ENCODE data around the gene VAX1.

Gene VAX1

GRCh38 chr10:117134056-117134305 lies 4.1 kb downstream of the VAX1 start:
- Mint-ChIP-seq H3K27ac (no peak overlapping the region), H3K4me1 (peaks cover 46% of the 10 kb centered on the region), H3K4me3 (peak overlapping the region; percentile 82), H3K27me3 (ENCODE audit: low read depth, poor library complexity) (peaks cover 100% of the 10 kb centered on the region), H3K9me3 (no peaks in the 10 kb centered on the region), H3K36me3 (ENCODE audit: low read depth) (no peaks in the 10 kb centered on the region)
- DNase-seq = no peak
- TF ChIP-seq, protein P1, sequence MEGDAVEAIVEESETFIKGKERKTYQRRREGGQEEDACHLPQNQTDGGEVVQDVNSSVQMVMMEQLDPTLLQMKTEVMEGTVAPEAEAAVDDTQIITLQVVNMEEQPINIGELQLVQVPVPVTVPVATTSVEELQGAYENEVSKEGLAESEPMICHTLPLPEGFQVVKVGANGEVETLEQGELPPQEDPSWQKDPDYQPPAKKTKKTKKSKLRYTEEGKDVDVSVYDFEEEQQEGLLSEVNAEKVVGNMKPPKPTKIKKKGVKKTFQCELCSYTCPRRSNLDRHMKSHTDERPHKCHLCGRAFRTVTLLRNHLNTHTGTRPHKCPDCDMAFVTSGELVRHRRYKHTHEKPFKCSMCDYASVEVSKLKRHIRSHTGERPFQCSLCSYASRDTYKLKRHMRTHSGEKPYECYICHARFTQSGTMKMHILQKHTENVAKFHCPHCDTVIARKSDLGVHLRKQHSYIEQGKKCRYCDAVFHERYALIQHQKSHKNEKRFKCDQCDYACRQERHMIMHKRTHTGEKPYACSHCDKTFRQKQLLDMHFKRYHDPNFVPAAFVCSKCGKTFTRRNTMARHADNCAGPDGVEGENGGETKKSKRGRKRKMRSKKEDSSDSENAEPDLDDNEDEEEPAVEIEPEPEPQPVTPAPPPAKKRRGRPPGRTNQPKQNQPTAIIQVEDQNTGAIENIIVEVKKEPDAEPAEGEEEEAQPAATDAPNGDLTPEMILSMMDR (IDR thresholded peaks at IDR 0.05) = no peak

GRCh38 chr10:117133273-117134055 lies 4.6 kb downstream of the VAX1 start:
- Mint-ChIP-seq H3K4me3 (peak overlapping the region; percentile 82), H3K4me1 (peaks cover 41% of the 10 kb centered on the region), H3K27ac (no peak overlapping the region), H3K36me3 (ENCODE audit: low read depth) (no peaks in the 10 kb centered on the region), H3K27me3 (ENCODE audit: low read depth, poor library complexity) (peaks cover 100% of the 10 kb centered on the region), H3K9me3 (no peaks in the 10 kb centered on the region)
- peak; percentile 18 for DNase-seq
- TF ChIP-seq, protein P1 (IDR thresholded peaks at IDR 0.05) = no peak

DNA sequence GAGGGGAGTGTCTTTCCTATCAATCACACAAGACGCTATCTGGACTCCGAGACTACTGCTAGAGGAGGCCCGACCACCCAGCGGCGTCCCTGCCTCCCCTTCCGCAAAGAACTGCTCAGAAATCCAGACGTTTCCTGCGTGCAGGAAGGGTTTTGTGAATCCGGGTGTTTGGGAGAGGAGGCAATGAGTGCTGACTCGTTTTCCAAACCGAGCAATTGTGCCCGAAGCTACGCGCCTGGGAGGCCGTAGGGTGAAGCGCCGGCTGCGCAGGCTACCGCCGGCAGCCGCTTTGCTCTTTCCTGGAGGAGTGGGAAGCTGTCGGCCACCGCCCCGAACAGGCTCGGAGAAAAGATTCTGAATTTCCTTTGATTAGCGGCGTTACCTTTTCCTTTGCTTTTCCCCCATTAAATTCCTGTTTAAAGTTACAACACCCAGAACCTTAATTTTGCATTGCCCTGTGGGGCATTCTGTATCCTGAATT lies 5.3 kb downstream of the VAX1 start:
- Mint-ChIP-seq H3K27ac (no peak overlapping the region), H3K27me3 (ENCODE audit: low read depth, poor library complexity) (peaks cover 100% of the 10 kb centered on the region)

DNA sequence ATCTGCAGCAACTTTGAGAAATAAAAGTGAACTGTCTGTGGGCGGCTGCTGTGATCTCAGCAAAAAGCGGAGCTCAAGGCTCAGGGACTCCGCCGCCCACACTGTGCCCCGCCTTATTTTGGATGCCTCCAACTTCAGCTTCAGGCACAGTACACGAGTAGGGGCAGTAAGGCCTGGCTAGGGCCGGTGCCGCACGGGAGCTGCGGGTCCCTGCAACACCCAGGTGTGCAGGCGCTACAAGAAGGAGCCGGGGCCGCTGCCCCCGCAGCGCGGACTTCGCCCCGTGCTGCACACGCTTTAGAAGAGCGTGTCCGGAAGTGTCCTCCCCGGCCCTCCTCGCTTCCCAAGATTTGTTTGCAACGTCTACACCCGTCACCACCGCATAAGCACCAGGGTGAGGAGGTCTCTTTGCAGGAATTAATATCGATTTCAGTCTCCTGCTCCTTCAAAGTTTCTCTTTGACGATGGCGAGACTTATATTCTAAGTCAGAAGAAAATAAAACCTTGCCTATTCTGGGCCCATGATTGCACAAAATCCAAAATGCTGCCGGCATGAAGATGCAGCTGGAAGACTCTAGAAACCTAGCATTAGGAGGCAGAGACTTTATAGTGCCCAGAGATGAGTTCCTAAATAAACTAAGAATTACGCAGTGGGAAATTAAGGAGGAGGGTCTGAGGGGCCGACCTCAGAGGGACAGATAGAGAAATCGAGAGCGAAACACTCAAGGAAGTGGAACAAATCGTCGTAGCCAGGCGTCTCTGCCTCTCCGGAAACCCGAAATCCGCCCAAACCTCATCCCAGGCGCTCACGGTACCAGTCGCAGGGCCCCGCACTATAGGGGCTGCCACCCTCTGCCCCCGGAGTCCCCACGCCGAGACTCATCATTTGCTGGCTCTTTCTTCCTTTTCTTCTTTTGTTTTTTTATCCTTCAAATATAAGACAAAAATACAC lies 6.4 kb downstream of the VAX1 start:
- peak; percentile 33 for DNase-seq
- Mint-ChIP-seq H3K27me3 (ENCODE audit: low read depth, poor library complexity) (peaks cover 100% of the 10 kb centered on the region), H3K36me3 (ENCODE audit: low read depth) (no peaks in the 10 kb centered on the region), H3K27ac (no peak overlapping the region), H3K4me1 (peaks cover 33% of the 10 kb centered on the region), H3K9me3 (no peaks in the 10 kb centered on the region), H3K4me3 (peak overlapping the region; percentile 66)
- TF ChIP-seq, protein P1 (IDR thresholded peaks at IDR 0.05) = no peak

More for the DNA sequence above, 5.3 kb downstream of the VAX1 start:
- TF ChIP-seq, protein P1 (IDR thresholded peaks at IDR 0.05) = no peak
- H3K4me1 Mint-ChIP-seq = peaks cover 35% of the 10 kb centered on the region
- H3K36me3 Mint-ChIP-seq (ENCODE audit: low read depth) = no peaks in the 10 kb centered on the region
- peak overlapping the region; percentile 63 for H3K4me3 Mint-ChIP-seq
- peak; percentile 31 for DNase-seq
- no peaks in the 10 kb centered on the region for H3K9me3 Mint-ChIP-seq

GRCh38 chr10:117130862-117131375 lies 7.2 kb downstream of the VAX1 start:
- Mint-ChIP-seq H3K4me3 (peak overlapping the region; percentile 66), H3K36me3 (ENCODE audit: low read depth) (no peaks in the 10 kb centered on the region), H3K9me3 (no peaks in the 10 kb centered on the region), H3K27ac (no peak overlapping the region), H3K4me1 (peaks cover 33% of the 10 kb centered on the region), H3K27me3 (ENCODE audit: low read depth, poor library complexity) (peaks cover 97% of the 10 kb centered on the region)
- TF ChIP-seq, protein P1 (IDR thresholded peaks at IDR 0.05) = no peak
- no peak for DNase-seq
